OCI-LY7 (cell line): Measurements from ENCODE around the gene GDF2.

Experiments used
- CTCF ChIP-seq: fragments of 200-600 bp; sonication (generic); conservative IDR thresholded peaks from 2 replicates; pipeline ENCODE4 v1.5.1; 2014; ENCODE audit warnings: mild to moderate bottlenecking, antibody characterized with exemption, low read length, moderate library complexity, mixed read lengths
- EZH2phosphoT487 ChIP-seq: fragments of 200-600 bp; sonication (generic); IDR thresholded peaks from 2 replicates; pipeline ENCODE4 v1.6.1; 2018; ENCODE audit warnings: low read depth, borderline replicate concordance, mild to moderate bottlenecking, mixed run types, antibody characterized with exemption, low read length, moderate library complexity, mixed read lengths

DNA sequence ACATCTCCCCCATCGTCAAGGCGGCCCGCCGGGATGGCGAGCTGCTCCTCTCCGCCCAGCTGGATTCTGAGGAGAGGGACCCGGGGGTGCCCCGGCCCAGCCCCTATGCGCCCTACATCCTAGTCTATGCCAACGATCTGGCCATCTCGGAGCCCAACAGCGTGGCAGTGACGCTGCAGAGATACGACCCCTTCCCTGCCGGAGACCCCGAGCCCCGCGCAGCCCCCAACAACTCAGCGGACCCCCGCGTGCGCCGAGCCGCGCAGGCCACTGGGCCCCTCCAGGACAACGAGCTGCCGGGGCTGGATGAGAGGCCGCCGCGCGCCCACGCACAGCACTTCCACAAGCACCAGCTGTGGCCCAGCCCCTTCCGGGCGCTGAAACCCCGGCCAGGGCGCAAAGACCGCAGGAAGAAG, 12.2 kb upstream of the GDF2 start:
- no peak for TF ChIP-seq CTCF
- no peak for TF ChIP-seq EZH2phosphoT487
